ENCODE results near the gene MEF2D.

The MEF2D gene

GRCh38 chr1:156414461-156415064 lies 86.0 kb downstream of the MEF2D start:
- Mint-ChIP-seq H3K36me3 (peaks cover 2 to 18% of the 10 kb centered on the region in 2 donors), H3K9me3 (no peaks in the 10 kb centered on the region), H3K27me3 (peaks cover 78 to 86% of the 10 kb centered on the region in 2 donors), H3K27ac (no peak overlapping the region), H3K4me1 (peaks cover 2% of the 10 kb centered on the region in 2 donors), H3K4me3 (no peak overlapping the region)
- ATAC-seq (replicated peaks) (no peak), DNase-seq (no peak)

All from stimulated activated naive B cell treated with anti-CD40 and anti-IgM and Interleukin-4, amounts not matched to agents 10 μg/mL and 1 μg/mL and 100 μg/mL, for 72 hours (primary cell).